Lower lobe of right lung (tissue), 2 donors: ENCODE data around the gene SNRNP25. TPM values are rescaled to one million over a fixed set of nuclear protein-coding genes. Genes with fewer than 3 reads are reported as not detected.
"Not testable (repeated sequence)": the region's sequence is repeated elsewhere in the genome, so short reads cannot be mapped to it uniquely, and the experiment has no call there.

Experiments used
- ATAC-seq, 2 donors: fragments of 200-7000 bp; cut with Tn5 transposase; one replicate each; pipeline ENCODE4 v1.9.1; 2020 to 2022; ENCODE audit warnings: mild to moderate bottlenecking in 2 of 2, moderate library complexity in 2 of 2
- DNase-seq: peaks from one replicate; pipeline ENCODE4 v3.0.0-alpha.2; 2020
- H3K27ac ChIP-seq: fragments of 200-600 bp; one replicate; pipeline ENCODE4 v1.8.0; 2022
- H3K27me3 ChIP-seq: fragments of 200-600 bp; one replicate; pipeline ENCODE4 v1.8.0; 2022; ENCODE audit warnings: low read depth
- H3K36me3 ChIP-seq: fragments of 200-600 bp; one replicate; pipeline ENCODE4 v1.8.0; 2022; ENCODE audit warnings: mild to moderate bottlenecking
- H3K4me1 ChIP-seq: fragments of 200-600 bp; one replicate; pipeline ENCODE4 v1.8.0; 2022
- H3K4me3 ChIP-seq: fragments of 200-600 bp; one replicate; pipeline ENCODE4 v1.8.0; 2022; ENCODE audit warnings: mild to moderate bottlenecking
- H3K9me3 ChIP-seq: fragments of 200-600 bp; one replicate; pipeline ENCODE4 v1.8.0; 2022
- CTCF ChIP-seq: fragments of 200-600 bp; IDR thresholded peaks from one replicate; pipeline ENCODE4 v1.8.0; 2022; ENCODE audit warnings: antibody characterized with exemption, mild to moderate bottlenecking
- intact Hi-C: fragments of 100-400 bp; cut with DNase I; formaldehyde crosslinking; loops from one replicate; pipeline ENCODE4 v1.11.0; 2022
- long read RNA-seq: library from polyadenylated mRNA; unstranded; transcript quantifications from one replicate; pipeline ENCODE4 v2.0.0, GENCODE V29; 2021
- total RNA-seq: library from RNA; stranded (reverse); fragmentation: NEBNext Ultra II Directional; extraction: Animal tissue kit (Norgen Biotek cat#: 25700); gene quantifications from one replicate; pipeline ENCODE4 v1.2.1, GENCODE V29; 2021
- donor health status: DM: no; HTN: yes; CAD: no; lungs with severe emphysema.

The SNRNP25 gene
- total RNA-seq, result 18.5 TPM
- long read RNA-seq, transcript SNRNP25-201 (5 exons, 1,905 nt), result major isoform, 16 of 19 reads
- long read RNA-seq, partial matches to known transcripts, result 1 of 19 reads
- long read RNA-seq, other reads (novel, unspliced or antisense), result 1 of 19 reads

GRCh38 chr16:53346-54236, at the start of gene SNRNP25, which contains the start of gene POLR3K:
Gene SNRNP25, plus strand, starts transcription at chr16:53828. Its CDS starts 189 bp downstream, at chr16:54017.
Gene POLR3K, minus strand, starts transcription at chr16:53608. Its CDS starts 22 bp downstream, at chr16:53586.
- H3K27me3 ChIP-seq, result no peaks in the 10 kb centered on the region
- H3K36me3 ChIP-seq, result peaks cover 39% of the 10 kb centered on the region
- ATAC-seq, result peak; percentile 97 to 98
- intact Hi-C loops, result no loop called here
- H3K4me1 ChIP-seq, result peaks cover 25% of the 10 kb centered on the region
- H3K9me3 ChIP-seq, result no peaks in the 10 kb centered on the region
- peak within 1 kb of the TSS; percentile 87 for H3K4me3 ChIP-seq
- peak within 1 kb of the TSS; percentile 84 for H3K27ac ChIP-seq
- no peak for TF ChIP-seq CTCF
- peak; percentile 100 for DNase-seq

- no peaks in the 10 kb centered on the region for H3K9me3 ChIP-seq
- intact Hi-C loops, result no loop called here
- H3K36me3 ChIP-seq, result no peaks in the 10 kb centered on the region
- no peaks in the 10 kb centered on the region for H3K4me1 ChIP-seq
- ATAC-seq, result peak; percentile 83 to 88
- no peaks in the 10 kb centered on the region for H3K27me3 ChIP-seq
- DNase-seq, result peak; percentile 52
- no peak overlapping the region for H3K4me3 ChIP-seq
- no peak for TF ChIP-seq CTCF
- H3K27ac ChIP-seq, result no peak overlapping the region
Observed at GRCh38 chr16:9903-10665, 43.5 kb upstream of the SNRNP25 start.

GRCh38 chr16:10772-11171, 42.9 kb upstream of the SNRNP25 start:
- H3K4me1 ChIP-seq, H3K27ac ChIP-seq, H3K36me3 ChIP-seq, intact Hi-C loops, H3K4me3 ChIP-seq, ATAC-seq, H3K27me3 ChIP-seq, H3K9me3 ChIP-seq: not testable (repeated sequence)
- peak; percentile 44 for TF ChIP-seq CTCF
- DNase-seq, result peak; percentile 97

- H3K27me3 ChIP-seq, ATAC-seq, H3K36me3 ChIP-seq, H3K4me1 ChIP-seq, intact Hi-C loops, H3K27ac ChIP-seq, H3K9me3 ChIP-seq, H3K4me3 ChIP-seq: not testable (repeated sequence)
- DNase-seq, result peak; percentile 24
Observed at GRCh38 chr16:17062-17765, 36.4 kb upstream of the SNRNP25 start.

GRCh38 chr16:20886-21285, 32.7 kb upstream of the SNRNP25 start:
- intact Hi-C loops, H3K27me3 ChIP-seq, H3K9me3 ChIP-seq, H3K36me3 ChIP-seq, H3K27ac ChIP-seq, H3K4me3 ChIP-seq, ATAC-seq, H3K4me1 ChIP-seq: not testable (repeated sequence)
- peak; percentile 13 for DNase-seq

- H3K27me3 ChIP-seq, H3K4me1 ChIP-seq, H3K4me3 ChIP-seq, H3K36me3 ChIP-seq, H3K9me3 ChIP-seq, H3K27ac ChIP-seq, intact Hi-C loops: not testable (repeated sequence)
- DNase-seq (peak; percentile 24), ATAC-seq (peak in 1 of 2 donors; percentile 6)
Observed at GRCh38 chr16:24151-24550, 29.5 kb upstream of the SNRNP25 start.

GRCh38 chr16:25926-26348, 27.7 kb upstream of the SNRNP25 start:
- ATAC-seq, result peak in 1 of 2 donors; percentile 29

GRCh38 chr16:30627-31026, 23.0 kb upstream of the SNRNP25 start:
- H3K27me3 ChIP-seq, H3K9me3 ChIP-seq, H3K36me3 ChIP-seq, ATAC-seq, intact Hi-C loops, H3K27ac ChIP-seq, H3K4me3 ChIP-seq, DNase-seq, H3K4me1 ChIP-seq: not testable (repeated sequence)

More at GRCh38 chr16:25926-26348, 27.7 kb upstream of the SNRNP25 start:
- H3K4me3 ChIP-seq, H3K27ac ChIP-seq, H3K4me1 ChIP-seq, intact Hi-C loops, DNase-seq, H3K9me3 ChIP-seq, H3K27me3 ChIP-seq, H3K36me3 ChIP-seq: not testable (repeated sequence)

- H3K36me3 ChIP-seq, ATAC-seq, H3K27me3 ChIP-seq, H3K4me1 ChIP-seq, H3K9me3 ChIP-seq, intact Hi-C loops, H3K27ac ChIP-seq, H3K4me3 ChIP-seq: not testable (repeated sequence)
- DNase-seq, result peak; percentile 25
Observed at GRCh38 chr16:33154-33876, 20.3 kb upstream of the SNRNP25 start.
